Trophoblast cell (in vitro differentiated cells and primary cell): ENCODE measurements around the gene LARP6.

Source experiments
- DNase-seq, 2 donors: peaks; one replicate each; pipeline ENCODE4 v3.0.0-alpha.2; 2016
- H2AFZ ChIP-seq: 2 replicates; pipeline ENCODE4 v1.6.1; 2013; ENCODE audit warnings: low read length, moderate library complexity, mild to moderate bottlenecking; ENCODE audit not compliant: insufficient read depth, poor library complexity
- H2AK5ac ChIP-seq: 2 replicates; pipeline ENCODE4 v1.6.1; 2013; ENCODE audit warnings: mild to moderate bottlenecking, low read length
- H2BK120ac ChIP-seq: 2 replicates; pipeline ENCODE4 v1.6.1; 2013; ENCODE audit warnings: low read length, mild to moderate bottlenecking, moderate library complexity; ENCODE audit not compliant: insufficient read depth, poor library complexity
- H2BK12ac ChIP-seq: 2 replicates; pipeline ENCODE4 v1.6.1; 2013; ENCODE audit warnings: mild to moderate bottlenecking, low read length, moderate library complexity
- H2BK5ac ChIP-seq: 2 replicates; pipeline ENCODE4 v1.6.1; 2013; ENCODE audit warnings: low read length, low read depth, moderate library complexity, mild to moderate bottlenecking; ENCODE audit not compliant: poor library complexity
- H3K14ac ChIP-seq: 2 replicates; pipeline ENCODE4 v1.6.1; 2013; ENCODE audit warnings: mild to moderate bottlenecking, low read length
- H3K18ac ChIP-seq: 2 replicates; pipeline ENCODE4 v1.6.1; 2013; ENCODE audit warnings: mild to moderate bottlenecking, low read length
- H3K23ac ChIP-seq: 2 replicates; pipeline ENCODE4 v1.6.1; 2013; ENCODE audit warnings: low read length
- H3K27ac ChIP-seq: 2 replicates; pipeline ENCODE4 v1.5.1; 2013; ENCODE audit warnings: low read depth, mild to moderate bottlenecking, inconsistent platforms, low read length, moderate library complexity
- H3K27me3 ChIP-seq: 2 replicates; pipeline ENCODE4 v1.6.1; 2013; ENCODE audit warnings: inconsistent platforms, mild to moderate bottlenecking, low read length, moderate library complexity; ENCODE audit not compliant: insufficient read depth
- H3K36me3 ChIP-seq, 2 experiments: 1 replicate in 1 of 2; 2 replicates in 1 of 2; pipeline ENCODE4 v1.6.1; 2013; ENCODE audit warnings: low read length in 2 of 2, mild to moderate bottlenecking in 2 of 2, moderate library complexity in 1 of 2; ENCODE audit not compliant: insufficient read depth in 2 of 2, control insufficient read depth in 1 of 2
- H3K4ac ChIP-seq: 2 replicates; pipeline ENCODE4 v1.6.1; 2013; ENCODE audit warnings: low read depth, mild to moderate bottlenecking, low read length, moderate library complexity
- H3K4me1 ChIP-seq, 2 experiments: 1 replicate in 1 of 2; 2 replicates in 1 of 2; pipeline ENCODE4 v1.6.1; 2013; ENCODE audit warnings: low read length in 2 of 2, mild to moderate bottlenecking in 2 of 2, moderate library complexity in 1 of 2; ENCODE audit not compliant: insufficient read depth in 2 of 2, control insufficient read depth in 1 of 2
- H3K4me2 ChIP-seq: 2 replicates; pipeline ENCODE4 v1.6.1; 2013; ENCODE audit warnings: inconsistent platforms, mild to moderate bottlenecking, low read length, moderate library complexity
- H3K4me3 ChIP-seq: 2 replicates; pipeline ENCODE4 v1.5.1; 2013; ENCODE audit warnings: mild to moderate bottlenecking, low read depth, low read length, inconsistent platforms
- H3K79me1 ChIP-seq: one replicate; pipeline ENCODE4 v1.6.1; 2013; ENCODE audit warnings: low read length
- H3K79me2 ChIP-seq: 2 replicates; pipeline ENCODE4 v1.6.1; 2013; ENCODE audit warnings: low read length, mild to moderate bottlenecking; ENCODE audit not compliant: control insufficient read depth, insufficient read depth, poor library complexity
- H3K9ac ChIP-seq: 2 replicates; pipeline ENCODE4 v1.6.1; 2013; ENCODE audit warnings: mild to moderate bottlenecking, low read length
- H3K9me3 ChIP-seq: 2 replicates; pipeline ENCODE4 v1.6.1; 2013; ENCODE audit warnings: low read depth, mild to moderate bottlenecking, control low read depth, inconsistent platforms, low read length; ENCODE audit not compliant: insufficient read depth
- H4K12ac ChIP-seq: 2 replicates; pipeline ENCODE4 v1.6.1; 2013; ENCODE audit warnings: low read depth, mild to moderate bottlenecking, low read length, moderate library complexity
- H4K8ac ChIP-seq: 2 replicates; pipeline ENCODE4 v1.6.1; 2013; ENCODE audit warnings: low read depth, mild to moderate bottlenecking, low read length, moderate library complexity
- H4K91ac ChIP-seq: one replicate; pipeline ENCODE4 v1.6.1; 2013; ENCODE audit warnings: low read depth, mild to moderate bottlenecking, low read length, moderate library complexity
- WGBS: extraction: QIAGEN DNeasy Blood & Tissue Kit; methylation state at CpG from one replicate; pipeline ENCODE4 v1.1.7; 2013; ENCODE audit warnings: missing lambda C conversion rate; ENCODE audit not compliant: insufficient read length, insufficient coverage; ENCODE audit errors: extremely low coverage; 5-methylcytosine and 5-hydroxymethylcytosine counted together

The LARP6 gene

GRCh38 chr15:70845602-70846360 is 8.2 kb downstream of the LARP6 start:
- no peaks in the 10 kb centered on the region for H3K9me3 ChIP-seq
- H3K23ac ChIP-seq = no peak overlapping the region
- no peak overlapping the region for H4K91ac ChIP-seq
- no peaks in the 10 kb centered on the region for H3K4me1 ChIP-seq
- H4K12ac ChIP-seq = no peak overlapping the region
- no peaks in the 10 kb centered on the region for H3K36me3 ChIP-seq
- no peaks in the 10 kb centered on the region for H3K79me2 ChIP-seq
- no peak overlapping the region for H3K9ac ChIP-seq
- H3K27ac ChIP-seq = no peak overlapping the region
- H2BK120ac ChIP-seq = no peak overlapping the region
- no peak overlapping the region for H3K14ac ChIP-seq
- no peak overlapping the region for H4K8ac ChIP-seq
- H2AFZ ChIP-seq = no peak overlapping the region
- no peaks in the 10 kb centered on the region for H3K27me3 ChIP-seq
- no peak overlapping the region for H3K18ac ChIP-seq
- WGBS = no CpG with 5 or more reads among the region's 6 CpGs
- H3K4me3 ChIP-seq = no peak overlapping the region
- no peak overlapping the region for H2AK5ac ChIP-seq
- no peak overlapping the region for H2BK5ac ChIP-seq
- H2BK12ac ChIP-seq = no peak overlapping the region
- no peak overlapping the region for H3K4ac ChIP-seq
- no peaks in the 10 kb centered on the region for H3K79me1 ChIP-seq
- H3K4me2 ChIP-seq = no peak overlapping the region
- no peak for DNase-seq

GRCh38 chr15:70837476-70837875 is 16.5 kb downstream of the LARP6 start:
- H3K79me2 ChIP-seq = no peaks in the 10 kb centered on the region
- DNase-seq = no peak
- H3K14ac ChIP-seq = no peak overlapping the region
- H3K9me3 ChIP-seq = no peaks in the 10 kb centered on the region
- no CpG with 5 or more reads among the region's 2 CpGs for WGBS
- H2BK12ac ChIP-seq = no peak overlapping the region
- no peak overlapping the region for H2BK5ac ChIP-seq
- no peaks in the 10 kb centered on the region for H3K27me3 ChIP-seq
- H4K12ac ChIP-seq = no peak overlapping the region
- no peak overlapping the region for H3K23ac ChIP-seq
- no peak overlapping the region for H2AK5ac ChIP-seq
- H3K36me3 ChIP-seq = peaks cover 4% of the 10 kb centered on the region in 2 experiments
- no peak overlapping the region for H3K9ac ChIP-seq
- H4K91ac ChIP-seq = no peak overlapping the region
- peaks cover 6 to 7% of the 10 kb centered on the region in 2 experiments for H3K4me1 ChIP-seq
- no peak overlapping the region for H3K27ac ChIP-seq
- no peak overlapping the region for H3K4ac ChIP-seq
- no peak overlapping the region for H4K8ac ChIP-seq
- H3K4me2 ChIP-seq = no peak overlapping the region
- no peak overlapping the region for H3K4me3 ChIP-seq
- no peak overlapping the region for H3K18ac ChIP-seq
- no peak overlapping the region for H2BK120ac ChIP-seq
- H3K79me1 ChIP-seq = no peaks in the 10 kb centered on the region
- no peak overlapping the region for H2AFZ ChIP-seq

GRCh38 chr15:70835841-70836240 is 18.1 kb downstream of the LARP6 start:
- H3K14ac ChIP-seq = no peak overlapping the region
- peaks cover 6 to 7% of the 10 kb centered on the region in 2 experiments for H3K4me1 ChIP-seq
- H2AFZ ChIP-seq = no peak overlapping the region
- H2AK5ac ChIP-seq = no peak overlapping the region
- WGBS = no CpG with 5 or more reads among the region's 3 CpGs
- no peak overlapping the region for H3K18ac ChIP-seq
- no peak overlapping the region for H3K4me2 ChIP-seq
- no peak overlapping the region for H3K4me3 ChIP-seq
- no peak overlapping the region for H3K9ac ChIP-seq
- H2BK120ac ChIP-seq = no peak overlapping the region
- no peak for DNase-seq
- no peak overlapping the region for H3K23ac ChIP-seq
- H3K36me3 ChIP-seq = peaks cover 10 to 11% of the 10 kb centered on the region in 2 experiments
- H4K8ac ChIP-seq = no peak overlapping the region
- no peak overlapping the region for H3K4ac ChIP-seq
- H3K9me3 ChIP-seq = no peaks in the 10 kb centered on the region
- H2BK12ac ChIP-seq = no peak overlapping the region
- H2BK5ac ChIP-seq = no peak overlapping the region
- no peak overlapping the region for H3K27ac ChIP-seq
- no peaks in the 10 kb centered on the region for H3K27me3 ChIP-seq
- no peak overlapping the region for H4K91ac ChIP-seq
- H3K79me1 ChIP-seq = no peaks in the 10 kb centered on the region
- H3K79me2 ChIP-seq = no peaks in the 10 kb centered on the region
- H4K12ac ChIP-seq = no peak overlapping the region

- Histone ChIP-seq H3K4me1 (peaks cover 6 to 7% of the 10 kb centered on the region in 2 experiments), H3K18ac (no peak overlapping the region), H2BK120ac (no peak overlapping the region), H3K14ac (no peak overlapping the region), H3K4me2 (no peak overlapping the region), H2AFZ (no peak overlapping the region), H3K79me1 (no peaks in the 10 kb centered on the region), H3K4me3 (no peak overlapping the region), H3K23ac (no peak overlapping the region), H4K91ac (no peak overlapping the region), H3K27ac (no peak overlapping the region), H3K9me3 (no peaks in the 10 kb centered on the region), H2BK12ac (no peak overlapping the region), H2BK5ac (no peak overlapping the region), H3K9ac (no peak overlapping the region), H4K8ac (no peak overlapping the region), H3K36me3 (peaks cover 10 to 11% of the 10 kb centered on the region in 2 experiments), H3K79me2 (no peaks in the 10 kb centered on the region), H4K12ac (no peak overlapping the region), H3K27me3 (no peaks in the 10 kb centered on the region), H3K4ac (no peak overlapping the region), H2AK5ac (no peak overlapping the region)
- no peak for DNase-seq
- WGBS = no CpG with 5 or more reads among the region's 6 CpGs
Measured at GRCh38 chr15:70835415-70835814, 18.5 kb downstream of the LARP6 start.
